ENCODE measurements around the gene DLG4.
"Not testable (repeated sequence)": the region's sequence is repeated elsewhere in the genome, so short reads cannot be mapped to it uniquely, and the experiment has no call there.

DLG4 gene

GRCh38 chr17:7168841-7169564, 50.6 kb downstream of the DLG4 start:
- not testable (repeated sequence) for FAIRE-seq; DNase-seq (ENCODE audit: low spot score)

- FAIRE-seq (no peak), DNase-seq (ENCODE audit: low spot score) (no peak)
Measured at GRCh38 chr17:7167832-7168231, 51.8 kb downstream of the DLG4 start.

DNA sequence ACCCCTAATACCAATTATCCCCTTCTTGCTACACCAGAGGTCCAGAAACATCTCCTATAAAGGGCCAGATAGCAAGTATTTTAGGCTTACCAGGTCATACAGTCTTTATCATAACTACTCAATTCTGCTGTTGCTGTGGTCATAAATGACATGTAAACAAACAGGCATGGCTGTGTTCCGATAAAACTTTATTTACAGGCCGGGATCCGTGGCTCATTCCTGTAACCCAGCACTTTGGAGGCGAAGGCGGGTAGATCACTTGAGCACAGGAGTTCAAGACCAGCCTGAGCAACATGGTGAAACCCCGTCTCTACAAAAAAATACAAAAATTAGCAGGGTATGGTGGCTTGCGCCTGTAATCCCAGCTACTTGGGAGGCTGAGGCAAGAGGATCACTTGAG, 52.8 kb downstream of the DLG4 start:
- no peak for FAIRE-seq

GRCh38 chr17:7159571-7159970, 60.1 kb downstream of the DLG4 start:
- FAIRE-seq; DNase-seq (ENCODE audit: low spot score): not testable (repeated sequence)

More for the DNA sequence above, 52.8 kb downstream of the DLG4 start:
- no peak for DNase-seq (ENCODE audit: low spot score)

GRCh38 chr17:7158424-7158823, 61.2 kb downstream of the DLG4 start:
- not testable (repeated sequence) for FAIRE-seq; DNase-seq (ENCODE audit: low spot score)

GRCh38 chr17:7156342-7156940, 63.2 kb downstream of the DLG4 start:
- DNase-seq (ENCODE audit: low spot score) (no peak), FAIRE-seq (no peak)

DNA sequence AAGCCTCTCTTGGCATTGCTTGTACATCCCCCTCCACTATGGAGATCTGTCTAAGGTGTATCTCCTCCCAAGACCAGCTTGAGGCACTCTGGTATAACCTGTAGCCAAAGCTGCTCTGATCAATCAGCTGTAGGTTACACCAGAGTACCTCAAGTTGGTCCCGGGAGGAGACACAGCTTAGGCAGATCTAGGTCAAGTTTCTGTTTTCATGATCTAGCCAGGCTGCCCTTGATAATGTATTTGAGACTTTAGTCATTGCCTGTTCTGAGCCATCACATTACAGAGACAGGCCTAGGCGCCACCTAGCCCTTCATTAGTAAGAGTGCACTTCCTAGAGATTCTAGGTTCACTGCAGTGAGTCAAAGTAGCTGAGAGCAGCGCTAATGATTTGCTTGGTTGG, 71.9 kb downstream of the DLG4 start:
- DNase-seq (ENCODE audit: low spot score) (no peak), FAIRE-seq (no peak)

DNA sequence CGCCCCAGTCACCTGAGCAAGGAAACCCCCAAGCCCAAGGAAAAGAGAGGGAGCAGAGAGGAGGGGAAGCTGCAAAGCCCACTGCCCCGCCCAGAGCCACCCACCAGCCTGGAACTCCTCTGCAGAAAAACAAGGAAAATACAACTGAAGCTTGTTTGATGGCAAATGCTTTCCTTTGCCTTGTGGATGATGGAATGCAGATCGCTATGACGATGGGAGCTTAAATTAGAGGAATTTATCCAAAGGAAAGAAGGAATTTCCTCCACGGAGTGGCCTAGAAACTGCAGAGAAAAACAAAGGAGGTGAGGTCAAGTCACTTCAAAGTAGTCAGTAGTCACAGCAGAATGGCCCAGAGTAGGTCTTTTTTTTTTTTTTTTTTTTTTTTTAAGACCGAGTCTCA, 73.5 kb downstream of the DLG4 start:
- DNase-seq (ENCODE audit: low spot score) (no peak), FAIRE-seq (no peak)

DNA sequence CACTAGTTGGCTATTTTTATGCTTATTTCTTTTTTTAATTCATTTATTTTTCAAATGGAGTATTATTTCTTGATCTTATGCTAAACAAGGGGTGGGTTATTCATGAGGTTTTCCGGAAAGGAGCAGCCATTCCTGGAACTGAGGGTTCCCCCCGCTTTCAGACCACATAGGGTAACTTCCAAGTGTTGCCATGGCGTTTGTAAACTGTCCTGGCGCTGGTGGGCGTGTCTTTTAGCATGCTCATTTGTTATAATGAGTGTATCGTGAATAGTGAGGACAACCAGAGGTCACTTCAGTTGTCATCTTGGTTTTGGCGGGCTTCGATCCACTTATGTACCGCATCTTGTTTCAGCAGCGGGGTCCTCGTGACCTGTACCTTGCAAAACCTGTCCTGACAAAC, 75.4 kb downstream of the DLG4 start:
- no peak for DNase-seq (ENCODE audit: low spot score)
- no peak for FAIRE-seq

- no peak for DNase-seq (ENCODE audit: low spot score)
- no peak for FAIRE-seq
Measured at GRCh38 chr17:7141824-7142223, 77.8 kb downstream of the DLG4 start.

- DNase-seq (ENCODE audit: low spot score): no peak
- FAIRE-seq: no peak
Measured at GRCh38 chr17:7139400-7139799, 80.2 kb downstream of the DLG4 start.

- DNase-seq (ENCODE audit: low spot score) (no peak), FAIRE-seq (no peak)
Measured at GRCh38 chr17:7138800-7139381, 80.7 kb downstream of the DLG4 start.

GRCh38 chr17:7137171-7137943, 82.3 kb downstream of the DLG4 start:
- FAIRE-seq (no peak), DNase-seq (ENCODE audit: low spot score) (no peak)
